ENCODE measurements around the gene WDR59. TPM values are rescaled to one million over a fixed set of nuclear protein-coding genes. Genes with fewer than 3 reads are reported as not detected.
A peak's percentile ranks its signal among the peaks of the same experiment; 100 is the strongest.

Gene WDR59
- total and polyA plus RNA-seq, 9 of the 15 experiments (the other 6 are each of a cell fraction or from before 2014, with no cell fraction given), result 12.7 to 126 (median 34.7) TPM

DNA sequence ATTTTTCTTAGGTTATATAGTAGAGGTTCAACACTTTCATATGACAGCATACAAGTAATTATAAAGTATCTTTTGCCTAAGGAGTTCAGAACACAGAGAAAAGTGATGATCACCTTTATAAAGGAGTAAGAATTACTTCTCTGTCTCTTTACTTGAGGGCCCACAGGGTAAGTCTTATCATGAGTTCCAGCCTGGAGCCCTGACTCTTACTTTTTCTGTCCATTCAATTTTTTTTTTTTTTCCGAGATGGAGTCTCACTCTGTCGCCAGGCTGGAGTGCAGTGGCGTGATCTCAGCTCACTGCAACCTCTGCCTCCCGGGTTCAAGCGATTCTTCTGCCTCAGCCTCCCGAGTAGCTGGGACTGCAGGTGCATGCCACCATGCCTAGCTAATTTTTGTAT is 28.2 kb upstream of the WDR59 start (continued):
- TF ChIP-seq GATAD2A (IDR thresholded peaks at IDR 0.05), result 0 out of 2 replicates have a peak, but pooled peaks have one; percentile 27
- peak; percentile 56 for TF ChIP-seq CBFA2T3 (IDR thresholded peaks at IDR 0.05)

DNA sequence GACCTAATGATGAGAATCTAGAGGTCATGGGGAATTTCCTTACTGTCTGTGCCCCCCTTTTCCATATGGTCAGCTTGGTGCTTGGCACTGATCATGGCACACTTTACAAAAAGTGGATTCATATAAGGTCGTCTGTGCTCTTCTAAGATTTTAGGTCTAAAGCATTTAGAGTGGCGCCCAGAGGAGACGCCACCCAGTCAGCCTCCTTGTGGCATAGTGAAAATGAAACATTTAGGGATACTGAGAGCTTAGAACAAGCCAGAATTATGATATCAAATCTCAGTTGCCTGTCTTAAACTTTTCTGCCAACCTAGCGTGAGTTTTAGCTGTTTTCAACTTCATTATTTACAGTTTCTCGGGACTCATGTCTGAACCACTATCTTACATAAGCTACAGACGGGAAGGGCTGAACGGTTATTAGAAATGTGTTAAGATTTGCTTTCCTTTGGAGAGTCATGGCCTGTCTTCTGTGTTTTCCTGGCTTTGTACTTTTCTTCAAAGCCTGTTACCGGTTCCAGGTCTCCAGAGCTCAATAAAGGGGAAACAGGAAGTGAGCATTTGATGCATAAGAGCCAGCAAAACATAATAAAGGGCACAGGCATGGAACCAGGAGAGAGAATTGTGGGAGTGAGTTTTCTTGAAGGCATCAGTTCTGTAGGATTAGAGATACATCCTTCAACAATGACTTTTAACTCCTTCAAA is 27.6 kb upstream of the WDR59 start:
- peak; percentile 3; the same call in 2 of the 3 replicates for ATAC-seq
- ChIA-PET CTCF (ENCODE audit: low intra/inter-chr PET ratio) (no interaction called here), POLR2A (interaction anchor here (1.0 to 4.5 kb wide), 11 partner anchors 7 to 98 kb away, joined by 3 to 32 read pairs (median 5); partner anchors contain the start of gene WDR59)
- Histone ChIP-seq H3K9me3 (replicated peaks; ENCODE audit: control insufficient read depth, insufficient read depth, low read depth, low read length) (no peaks in the 10 kb centered on the region), H2AFZ (ENCODE audit: low read depth, low read length) (peak overlapping the region; percentile 61), H3K4me3 (no peak overlapping the region; the same call in 1 of the 2 replicates), H3K27ac (ENCODE audit: extremely low read depth, low read depth, low read length) (peak overlapping the region; percentile 82), H4K20me1 (replicated peaks; ENCODE audit: control insufficient read depth, insufficient read depth, low read length) (no peaks in the 10 kb centered on the region), H3K36me3 (ENCODE audit: control insufficient read depth, insufficient read depth, low read length) (no peaks in the 10 kb centered on the region), H3K4me2 (ENCODE audit: insufficient read depth, low read length) (peak overlapping the region; percentile 63), H3K4me1 (replicated peaks in 1 of 2; ENCODE audit: control insufficient read depth in 2 of 2, insufficient read depth in 2 of 2, low read length in 2 of 2) (peaks cover 22 to 39% of the 10 kb centered on the region in 2 experiments), H3K79me2 (ENCODE audit: control insufficient read depth, insufficient read depth, low read length) (peaks cover 98% of the 10 kb centered on the region), H3K9ac (ENCODE audit: insufficient read depth in 1 of 2, low read depth in 2 of 2, low read length in 2 of 2) (peak overlapping the region; percentile 0 to 54; a peak in 3 of 4 replicates), H3K9me1 (ENCODE audit: control insufficient read depth, insufficient read depth, low read length) (no peaks in the 10 kb centered on the region), H3K27me3 (ENCODE audit: control insufficient read depth in 2 of 2, insufficient read depth in 2 of 2, low read length in 2 of 2) (no peaks in the 10 kb centered on the region)
- intact Hi-C loops (cut with micrococcal nuclease), result no loop called here
- in situ Hi-C loops (cut with MboI), result no loop called here
- DNase-seq (ENCODE audit: extremely low read depth in 1 of 4, low spot score in 3 of 4), result no peak
- no peak for TF ChIP-seq MEIS2 (IDR thresholded peaks at IDR 0.05; ENCODE audit: partially characterized antibody)
- TF ChIP-seq ZFX (CRISPR knock-in tag; IDR thresholded peaks at IDR 0.05), result peak; percentile 3; the same call in 1 of the 2 replicates
- TF ChIP-seq ZNF197 (CRISPR knock-in tag; IDR thresholded peaks at IDR 0.05; ENCODE audit: low read depth), result no peak
- TF ChIP-seq SPI1 (IDR thresholded peaks at IDR 0.05; ENCODE audit: borderline replicate concordance, low read depth, low read length), result peak; percentile 90
- TF ChIP-seq ZKSCAN8 (CRISPR knock-in tag; IDR thresholded peaks at IDR 0.05), result 0 out of 2 replicates have a peak, but pooled peaks have one; percentile 35
- no peak for TF ChIP-seq E2F3 (CRISPR knock-in tag; IDR thresholded peaks at IDR 0.05)
- no peak for TF ChIP-seq STAT5B (CRISPR knock-in tag; IDR thresholded peaks at IDR 0.05)
- FAIRE-seq, result no peak
- BruUV-seq (replicated peaks), result no TSS peak
- WGBS (ENCODE audit: insufficient coverage, low coverage, missing lambda C conversion rate), result 32% methylated on average over 8 of the region's 8 CpGs
